Smooth muscle cell (in vitro differentiated cells): ENCODE measurements around the gene RASGEF1B. TPM values are rescaled to one million over a fixed set of nuclear protein-coding genes. Genes with fewer than 3 reads are reported as not detected.

ENCODE experiments used
- DNase-seq: peaks from one replicate; lab custom pipeline; 2025; ENCODE audit not compliant: unreplicated experiment; lab: John Stamatoyannopoulos, UW
- H2AFZ ChIP-seq: fragments of 200-600 bp; sonication (generic); 2 replicates; pipeline ENCODE4 v1.6.0; 2016; ENCODE audit warnings: antibody characterized with exemption, low read depth, mild to moderate bottlenecking
- H3F3A ChIP-seq: fragments of 200-600 bp; sonication (generic); 2 replicates; pipeline ENCODE4 v1.6.0; 2017; ENCODE audit warnings: antibody characterized with exemption, low read depth
- H3K27ac ChIP-seq: fragments of 200-600 bp; sonication (generic); 2 replicates; pipeline ENCODE4 v1.5.1; 2016; ENCODE audit warnings: low read depth, mild to moderate bottlenecking
- H3K27me3 ChIP-seq: fragments of 200-600 bp; sonication (generic); 2 replicates; pipeline ENCODE4 v1.6.1; 2016; ENCODE audit warnings: low read depth, mild to moderate bottlenecking
- H3K36me3 ChIP-seq: fragments of 200-600 bp; sonication (generic); 2 replicates; pipeline ENCODE4 v1.5.1; 2016; ENCODE audit warnings: low read depth
- H3K4me1 ChIP-seq: fragments of 200-600 bp; sonication (generic); 2 replicates; pipeline ENCODE4 v1.5.1; 2016; ENCODE audit warnings: low read depth
- H3K4me2 ChIP-seq: fragments of 200-600 bp; sonication (generic); 2 replicates; pipeline ENCODE4 v1.6.0; 2016; ENCODE audit warnings: mild to moderate bottlenecking
- H3K4me3 ChIP-seq: fragments of 200-600 bp; sonication (generic); 2 replicates; pipeline ENCODE4 v1.5.1; 2016; ENCODE audit warnings: mild to moderate bottlenecking
- H3K79me2 ChIP-seq: fragments of 200-600 bp; sonication (generic); 2 replicates; pipeline ENCODE4 v1.6.0; 2016; ENCODE audit warnings: low read depth, mild to moderate bottlenecking
- H3K9ac ChIP-seq: fragments of 200-600 bp; sonication (generic); 2 replicates; pipeline ENCODE4 v1.6.0; 2016; ENCODE audit warnings: low read depth
- H3K9me3 ChIP-seq: fragments of 200-600 bp; sonication (generic); replicated peaks from 2 replicates; pipeline ENCODE4 v1.5.1; 2016; ENCODE audit warnings: low read depth
- H4K20me1 ChIP-seq: fragments of 200-600 bp; sonication (generic); 2 replicates; pipeline ENCODE4 v1.6.0; 2016; ENCODE audit warnings: low read depth
- WGBS: methylation state at CpG from one replicate; pipeline ENCODE4 v1.1.7; 2016; ENCODE audit warnings: low lambda C conversion rate; 5-methylcytosine and 5-hydroxymethylcytosine counted together
- polyA plus RNA-seq: library from polyadenylated mRNA; unstranded; fragments of >200 nt; fragmentation: Nextera tagmentation; extraction: Ambion mirVana; gene quantifications from 2 replicates; pipeline ENCODE4 v1.2.1, GENCODE V29; 2016
- total RNA-seq: library from RNA; depleted of rRNA; stranded (reverse); fragments of >200 nt; gene quantifications from 2 replicates; pipeline ENCODE4 v1.2.3, GENCODE V29; 2014
- TF ChIP-seq, protein P1 (sequence below): fragments of 200-600 bp; sonication (generic); IDR thresholded peaks from 2 replicates; pipeline ENCODE4 v1.5.1; 2017; ENCODE audit warnings: borderline replicate concordance, mild to moderate bottlenecking, antibody characterized with exemption; ENCODE audit not compliant: insufficient read depth, poor library complexity, severe bottlenecking

The RASGEF1B gene
- total and polyA plus RNA-seq, 2 experiments from 2014 or later: 1.5 to 7.5 TPM

GRCh38 chr4:81505726-81506125 lies 34.0 kb upstream of the RASGEF1B start:
- Histone ChIP-seq H3K4me1 (no peaks in the 10 kb centered on the region), H3K9me3 (no peaks in the 10 kb centered on the region), H3K36me3 (no peaks in the 10 kb centered on the region), H3K27ac (no peak overlapping the region), H2AFZ (no peak overlapping the region), H3K27me3 (no peaks in the 10 kb centered on the region), H3K79me2 (no peaks in the 10 kb centered on the region), H3K9ac (no peak overlapping the region), H4K20me1 (no peaks in the 10 kb centered on the region), H3K4me3 (no peak overlapping the region), H3F3A (no peaks in the 10 kb centered on the region), H3K4me2 (no peak overlapping the region)
- WGBS: 91% methylated on average over 2 of the region's 2 CpGs
- no peak for DNase-seq
- TF ChIP-seq, protein P1, sequence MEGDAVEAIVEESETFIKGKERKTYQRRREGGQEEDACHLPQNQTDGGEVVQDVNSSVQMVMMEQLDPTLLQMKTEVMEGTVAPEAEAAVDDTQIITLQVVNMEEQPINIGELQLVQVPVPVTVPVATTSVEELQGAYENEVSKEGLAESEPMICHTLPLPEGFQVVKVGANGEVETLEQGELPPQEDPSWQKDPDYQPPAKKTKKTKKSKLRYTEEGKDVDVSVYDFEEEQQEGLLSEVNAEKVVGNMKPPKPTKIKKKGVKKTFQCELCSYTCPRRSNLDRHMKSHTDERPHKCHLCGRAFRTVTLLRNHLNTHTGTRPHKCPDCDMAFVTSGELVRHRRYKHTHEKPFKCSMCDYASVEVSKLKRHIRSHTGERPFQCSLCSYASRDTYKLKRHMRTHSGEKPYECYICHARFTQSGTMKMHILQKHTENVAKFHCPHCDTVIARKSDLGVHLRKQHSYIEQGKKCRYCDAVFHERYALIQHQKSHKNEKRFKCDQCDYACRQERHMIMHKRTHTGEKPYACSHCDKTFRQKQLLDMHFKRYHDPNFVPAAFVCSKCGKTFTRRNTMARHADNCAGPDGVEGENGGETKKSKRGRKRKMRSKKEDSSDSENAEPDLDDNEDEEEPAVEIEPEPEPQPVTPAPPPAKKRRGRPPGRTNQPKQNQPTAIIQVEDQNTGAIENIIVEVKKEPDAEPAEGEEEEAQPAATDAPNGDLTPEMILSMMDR: no peak

GRCh38 chr4:81505004-81505598 lies 33.4 kb upstream of the RASGEF1B start:
- TF ChIP-seq, protein P1: no peak
- Histone ChIP-seq H3F3A (no peaks in the 10 kb centered on the region), H3K4me1 (no peaks in the 10 kb centered on the region), H3K9me3 (no peaks in the 10 kb centered on the region), H3K4me3 (no peak overlapping the region), H3K36me3 (no peaks in the 10 kb centered on the region), H3K27me3 (no peaks in the 10 kb centered on the region), H3K27ac (no peak overlapping the region), H2AFZ (no peak overlapping the region), H3K4me2 (no peak overlapping the region), H4K20me1 (no peaks in the 10 kb centered on the region), H3K79me2 (no peaks in the 10 kb centered on the region), H3K9ac (no peak overlapping the region)
- DNase-seq: no peak
- 90% methylated on average over 8 of the region's 8 CpGs for WGBS

DNA sequence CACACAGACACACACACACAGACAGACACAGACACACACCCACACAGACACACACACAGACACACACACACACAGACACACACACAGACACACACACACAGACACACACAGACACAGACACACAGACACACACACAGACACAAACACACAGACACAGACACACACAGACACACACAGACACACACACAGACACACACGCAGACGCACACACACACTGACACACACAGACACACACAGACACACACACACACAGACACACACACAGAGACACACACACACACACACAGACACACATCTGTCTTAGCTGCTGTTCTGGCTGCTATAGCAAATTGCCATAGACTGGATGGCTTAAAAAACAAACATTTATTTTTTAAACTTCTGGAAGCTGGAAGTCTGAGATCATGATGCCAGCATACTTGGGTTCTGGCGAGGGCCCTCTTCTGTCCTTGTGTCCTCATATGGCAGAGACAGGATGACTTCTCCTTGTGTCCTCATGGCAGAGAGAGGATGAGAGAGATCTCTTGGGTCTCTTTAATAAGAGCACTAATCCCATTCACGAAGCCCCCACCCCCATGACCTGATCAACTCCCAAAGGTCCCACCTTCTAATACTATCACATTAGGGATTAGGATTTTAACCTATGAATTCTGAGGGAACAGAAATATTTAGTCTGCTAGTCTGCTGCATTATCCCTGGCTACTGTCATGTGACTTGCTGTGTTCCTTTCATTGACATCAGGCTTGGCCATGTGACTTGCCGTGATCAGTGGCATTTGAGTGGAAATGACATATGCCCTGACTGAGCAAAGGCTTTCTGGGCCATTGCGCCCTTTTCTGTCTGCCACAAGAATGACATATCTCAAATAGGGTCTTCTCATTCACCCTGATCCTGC lies 32.7 kb upstream of the RASGEF1B start:
- Histone ChIP-seq H3K4me2 (no peak overlapping the region), H2AFZ (no peak overlapping the region), H3K4me3 (no peak overlapping the region), H3K36me3 (no peaks in the 10 kb centered on the region), H3K79me2 (no peaks in the 10 kb centered on the region), H4K20me1 (no peaks in the 10 kb centered on the region), H3K9ac (no peak overlapping the region), H3K27me3 (no peaks in the 10 kb centered on the region), H3K4me1 (peaks cover 7% of the 10 kb centered on the region), H3F3A (no peaks in the 10 kb centered on the region), H3K9me3 (no peaks in the 10 kb centered on the region), H3K27ac (no peak overlapping the region)
- TF ChIP-seq, protein P1: no peak
- WGBS: 92% methylated on average over 6 of the region's 6 CpGs
- no peak for DNase-seq
